Measurements from ENCODE around the gene ZNF467.

ZNF467 gene

GRCh38 chr7:149808311-149808710 lies 34.9 kb upstream of the ZNF467 start:
- no CpG with 5 or more reads among the region's 10 CpGs for WGBS (ENCODE audit: insufficient coverage, insufficient read length)
- no peak overlapping the region for H3K4me3 ChIP-seq (ENCODE audit: low read length)
- no peak overlapping the region for H3K27ac ChIP-seq (ENCODE audit: low read length)
- no peaks in the 10 kb centered on the region for H3K36me3 ChIP-seq (ENCODE audit: control insufficient read depth, insufficient read depth, low read length)
- no peaks in the 10 kb centered on the region for H3K9me3 ChIP-seq (ENCODE audit: control insufficient read depth, insufficient read depth, low read length)
- H3K27me3 ChIP-seq (ENCODE audit: control insufficient read depth, insufficient read depth, low read length), result no peaks in the 10 kb centered on the region
- no peak for DNase-seq (ENCODE audit: low read depth, low spot score)
- no peaks in the 10 kb centered on the region; the same call in 1 of the 2 replicates for H3K4me1 ChIP-seq (ENCODE audit: control insufficient read depth, insufficient read depth, low read length)

GRCh38 chr7:149806726-149807125 lies 33.3 kb upstream of the ZNF467 start:
- Histone ChIP-seq H3K9me3 (ENCODE audit: control insufficient read depth, insufficient read depth, low read length) (no peaks in the 10 kb centered on the region), H3K27me3 (ENCODE audit: control insufficient read depth, insufficient read depth, low read length) (no peaks in the 10 kb centered on the region), H3K4me3 (ENCODE audit: low read length) (no peak overlapping the region), H3K27ac (ENCODE audit: low read length) (no peak overlapping the region), H3K36me3 (ENCODE audit: control insufficient read depth, insufficient read depth, low read length) (no peaks in the 10 kb centered on the region), H3K4me1 (ENCODE audit: control insufficient read depth, insufficient read depth, low read length) (no peaks in the 10 kb centered on the region; the same call in 1 of the 2 replicates)
- no peak for DNase-seq (ENCODE audit: low read depth, low spot score)
- no CpG with 5 or more reads among the region's 16 CpGs for WGBS (ENCODE audit: insufficient coverage, insufficient read length)

GRCh38 chr7:149804106-149804505 lies 30.7 kb upstream of the ZNF467 start:
- H3K27me3 ChIP-seq (ENCODE audit: control insufficient read depth, insufficient read depth, low read length), result no peaks in the 10 kb centered on the region
- no CpG with 5 or more reads among the region's 9 CpGs for WGBS (ENCODE audit: insufficient coverage, insufficient read length)
- H3K4me1 ChIP-seq (ENCODE audit: control insufficient read depth, insufficient read depth, low read length), result no peaks in the 10 kb centered on the region; the same call in 1 of the 2 replicates
- H3K4me3 ChIP-seq (ENCODE audit: low read length), result no peak overlapping the region
- H3K36me3 ChIP-seq (ENCODE audit: control insufficient read depth, insufficient read depth, low read length), result no peaks in the 10 kb centered on the region
- H3K9me3 ChIP-seq (ENCODE audit: control insufficient read depth, insufficient read depth, low read length), result no peaks in the 10 kb centered on the region
- DNase-seq (ENCODE audit: low read depth, low spot score), result no peak
- no peak overlapping the region for H3K27ac ChIP-seq (ENCODE audit: low read length)

- H3K4me1 ChIP-seq (ENCODE audit: control insufficient read depth, insufficient read depth, low read length), result no peaks in the 10 kb centered on the region; the same call in 1 of the 2 replicates
- H3K36me3 ChIP-seq (ENCODE audit: control insufficient read depth, insufficient read depth, low read length), result no peaks in the 10 kb centered on the region
- H3K4me3 ChIP-seq (ENCODE audit: low read length), result no peak overlapping the region
- H3K9me3 ChIP-seq (ENCODE audit: control insufficient read depth, insufficient read depth, low read length), result no peaks in the 10 kb centered on the region
- no peak for DNase-seq (ENCODE audit: low read depth, low spot score)
- WGBS (ENCODE audit: insufficient coverage, insufficient read length), result no CpG with 5 or more reads among the region's 17 CpGs
- no peak overlapping the region for H3K27ac ChIP-seq (ENCODE audit: low read length)
- no peaks in the 10 kb centered on the region for H3K27me3 ChIP-seq (ENCODE audit: control insufficient read depth, insufficient read depth, low read length)
Observed at GRCh38 chr7:149803551-149804074, 30.2 kb upstream of the ZNF467 start.

- no CpG with 5 or more reads among the region's 12 CpGs for WGBS (ENCODE audit: insufficient coverage, insufficient read length)
- Histone ChIP-seq H3K9me3 (ENCODE audit: control insufficient read depth, insufficient read depth, low read length) (no peaks in the 10 kb centered on the region), H3K36me3 (ENCODE audit: control insufficient read depth, insufficient read depth, low read length) (no peaks in the 10 kb centered on the region), H3K4me1 (ENCODE audit: control insufficient read depth, insufficient read depth, low read length) (no peaks in the 10 kb centered on the region; the same call in 1 of the 2 replicates), H3K27me3 (ENCODE audit: control insufficient read depth, insufficient read depth, low read length) (no peaks in the 10 kb centered on the region), H3K27ac (ENCODE audit: low read length) (no peak overlapping the region), H3K4me3 (ENCODE audit: low read length) (no peak overlapping the region)
- no peak for DNase-seq (ENCODE audit: low read depth, low spot score)
Observed at GRCh38 chr7:149802966-149803365, 29.6 kb upstream of the ZNF467 start.

GRCh38 chr7:149801816-149802215 lies 28.4 kb upstream of the ZNF467 start:
- Histone ChIP-seq H3K27me3 (ENCODE audit: control insufficient read depth, insufficient read depth, low read length) (no peaks in the 10 kb centered on the region), H3K4me3 (ENCODE audit: low read length) (no peak overlapping the region), H3K27ac (ENCODE audit: low read length) (no peak overlapping the region), H3K36me3 (ENCODE audit: control insufficient read depth, insufficient read depth, low read length) (no peaks in the 10 kb centered on the region), H3K9me3 (ENCODE audit: control insufficient read depth, insufficient read depth, low read length) (no peaks in the 10 kb centered on the region), H3K4me1 (ENCODE audit: control insufficient read depth, insufficient read depth, low read length) (no peaks in the 10 kb centered on the region; the same call in 1 of the 2 replicates)
- DNase-seq (ENCODE audit: low read depth, low spot score), result no peak
- no CpG with 5 or more reads among the region's 16 CpGs for WGBS (ENCODE audit: insufficient coverage, insufficient read length)

GRCh38 chr7:149801002-149801566 lies 27.7 kb upstream of the ZNF467 start:
- no peaks in the 10 kb centered on the region for H3K36me3 ChIP-seq (ENCODE audit: control insufficient read depth, insufficient read depth, low read length)
- H3K9me3 ChIP-seq (ENCODE audit: control insufficient read depth, insufficient read depth, low read length), result no peaks in the 10 kb centered on the region
- WGBS (ENCODE audit: insufficient coverage, insufficient read length), result no CpG with 5 or more reads among the region's 2 CpGs
- DNase-seq (ENCODE audit: low read depth, low spot score), result no peak
- H3K4me1 ChIP-seq (ENCODE audit: control insufficient read depth, insufficient read depth, low read length), result no peaks in the 10 kb centered on the region; the same call in 1 of the 2 replicates
- H3K27me3 ChIP-seq (ENCODE audit: control insufficient read depth, insufficient read depth, low read length), result no peaks in the 10 kb centered on the region
- H3K27ac ChIP-seq (ENCODE audit: low read length), result no peak overlapping the region
- H3K4me3 ChIP-seq (ENCODE audit: low read length), result no peak overlapping the region

GRCh38 chr7:149800169-149800555 lies 26.8 kb upstream of the ZNF467 start:
- Histone ChIP-seq H3K9me3 (ENCODE audit: control insufficient read depth, insufficient read depth, low read length) (no peaks in the 10 kb centered on the region), H3K27me3 (ENCODE audit: control insufficient read depth, insufficient read depth, low read length) (no peaks in the 10 kb centered on the region), H3K4me3 (ENCODE audit: low read length) (no peak overlapping the region), H3K4me1 (ENCODE audit: control insufficient read depth, insufficient read depth, low read length) (no peaks in the 10 kb centered on the region), H3K27ac (ENCODE audit: low read length) (no peak overlapping the region), H3K36me3 (ENCODE audit: control insufficient read depth, insufficient read depth, low read length) (no peaks in the 10 kb centered on the region)
- WGBS (ENCODE audit: insufficient coverage, insufficient read length), result no CpG with 5 or more reads among the region's 13 CpGs
- no peak for DNase-seq (ENCODE audit: low read depth, low spot score)

GRCh38 chr7:149799397-149800168 lies 26.2 kb upstream of the ZNF467 start:
- no peaks in the 10 kb centered on the region for H3K9me3 ChIP-seq (ENCODE audit: control insufficient read depth, insufficient read depth, low read length)
- no peak overlapping the region for H3K4me3 ChIP-seq (ENCODE audit: low read length)
- no peaks in the 10 kb centered on the region for H3K36me3 ChIP-seq (ENCODE audit: control insufficient read depth, insufficient read depth, low read length)
- H3K4me1 ChIP-seq (ENCODE audit: control insufficient read depth, insufficient read depth, low read length), result no peaks in the 10 kb centered on the region
- WGBS (ENCODE audit: insufficient coverage, insufficient read length), result no CpG with 5 or more reads among the region's 8 CpGs
- H3K27ac ChIP-seq (ENCODE audit: low read length), result no peak overlapping the region
- DNase-seq (ENCODE audit: low read depth, low spot score), result no peak
- no peaks in the 10 kb centered on the region for H3K27me3 ChIP-seq (ENCODE audit: control insufficient read depth, insufficient read depth, low read length)

GRCh38 chr7:149797771-149798170 lies 24.4 kb upstream of the ZNF467 start:
- no CpG with 5 or more reads among the region's 7 CpGs for WGBS (ENCODE audit: insufficient coverage, insufficient read length)
- DNase-seq (ENCODE audit: low read depth, low spot score), result no peak
- no peaks in the 10 kb centered on the region for H3K36me3 ChIP-seq (ENCODE audit: control insufficient read depth, insufficient read depth, low read length)
- H3K27ac ChIP-seq (ENCODE audit: low read length), result no peak overlapping the region
- H3K4me1 ChIP-seq (ENCODE audit: control insufficient read depth, insufficient read depth, low read length), result no peaks in the 10 kb centered on the region
- H3K4me3 ChIP-seq (ENCODE audit: low read length), result no peak overlapping the region
- no peaks in the 10 kb centered on the region for H3K9me3 ChIP-seq (ENCODE audit: control insufficient read depth, insufficient read depth, low read length)
- no peaks in the 10 kb centered on the region for H3K27me3 ChIP-seq (ENCODE audit: control insufficient read depth, insufficient read depth, low read length)

All from iPS DF 6.9 (cell line).